ENCODE measurements around the gene ZAP70.

Gene ZAP70

DNA sequence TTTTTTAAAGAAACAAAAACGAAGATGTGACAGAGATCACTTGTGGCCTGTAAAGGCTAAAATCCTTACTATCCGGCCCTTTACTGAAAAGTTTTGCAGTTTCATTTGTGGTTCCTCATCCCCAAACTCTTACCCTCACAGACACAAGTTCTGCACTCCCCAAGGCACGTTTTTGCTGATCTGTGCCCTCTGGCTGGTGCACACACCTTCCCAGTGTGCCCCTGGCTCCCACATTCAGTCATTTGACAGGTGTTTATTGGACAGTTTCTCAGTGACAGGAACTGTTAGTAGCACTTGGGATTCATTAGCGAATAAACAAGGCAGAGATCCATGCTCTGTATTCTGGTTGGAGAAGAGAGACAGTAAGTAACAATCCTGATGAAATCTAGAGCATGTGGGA, 22.8 kb downstream of the ZAP70 start:
- DNase-seq: no peak

DNA sequence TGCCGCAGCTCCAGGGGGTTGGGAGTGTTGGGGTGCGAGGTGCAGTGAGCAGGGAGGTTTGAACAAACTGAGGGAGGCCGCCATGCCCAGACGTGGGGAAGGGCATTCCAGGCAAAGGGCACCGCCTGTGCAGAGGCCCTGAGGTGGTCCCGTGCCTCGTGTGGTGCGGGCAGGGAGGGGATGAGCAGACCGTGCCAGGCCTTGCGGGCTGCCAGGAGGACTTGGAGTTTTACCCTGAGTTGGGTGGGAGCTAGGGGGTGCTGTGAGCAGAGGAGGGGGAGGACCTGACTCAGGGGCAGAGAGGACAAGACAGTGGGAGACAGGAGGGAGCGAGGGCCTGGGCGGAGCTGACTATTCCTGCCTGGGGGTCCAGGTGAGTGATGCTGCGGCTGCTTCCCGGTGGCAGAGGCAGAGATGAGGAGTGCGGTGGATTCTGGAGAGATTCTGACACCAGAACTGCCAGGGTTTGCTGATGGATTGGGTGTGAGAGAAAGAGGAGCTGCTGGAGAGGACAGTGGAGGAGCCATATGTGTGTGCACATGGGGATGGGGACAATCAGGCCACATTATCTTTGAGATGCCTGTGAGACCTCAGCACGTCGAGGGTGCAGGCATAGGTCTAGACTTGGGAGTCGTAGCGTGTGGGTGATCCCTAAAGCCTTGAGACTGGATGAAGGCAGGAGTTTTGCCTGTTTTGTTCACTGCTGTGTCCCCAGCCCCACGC, 23.4 kb downstream of the ZAP70 start:
- no peak for DNase-seq

DNA sequence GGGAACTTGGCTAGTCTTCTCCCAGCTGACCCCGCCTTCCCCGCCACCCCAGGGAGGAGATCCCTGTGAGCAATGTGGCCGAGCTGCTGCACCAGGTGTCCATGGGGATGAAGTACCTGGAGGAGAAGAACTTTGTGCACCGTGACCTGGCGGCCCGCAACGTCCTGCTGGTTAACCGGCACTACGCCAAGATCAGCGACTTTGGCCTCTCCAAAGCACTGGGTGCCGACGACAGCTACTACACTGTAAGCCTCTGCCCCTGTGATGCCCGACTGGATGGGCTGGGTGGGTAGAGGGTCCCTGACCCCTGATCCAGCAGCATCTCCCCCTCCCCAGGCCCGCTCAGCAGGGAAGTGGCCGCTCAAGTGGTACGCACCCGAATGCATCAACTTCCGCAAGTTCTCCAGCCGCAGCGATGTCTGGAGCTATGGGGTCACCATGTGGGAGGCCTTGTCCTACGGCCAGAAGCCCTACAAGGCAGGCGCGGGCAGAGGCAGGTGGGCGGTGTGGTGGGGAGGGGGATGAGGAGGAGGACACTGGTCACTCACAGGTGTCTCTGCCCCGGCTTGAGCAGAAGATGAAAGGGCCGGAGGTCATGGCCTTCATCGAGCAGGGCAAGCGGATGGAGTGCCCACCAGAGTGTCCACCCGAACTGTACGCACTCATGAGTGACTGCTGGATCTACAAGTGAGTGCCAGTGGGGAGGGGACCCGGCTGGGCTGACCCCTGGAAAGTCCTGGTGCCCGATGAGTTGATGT, 24.2 kb downstream of the ZAP70 start:
- no peak for DNase-seq

DNA sequence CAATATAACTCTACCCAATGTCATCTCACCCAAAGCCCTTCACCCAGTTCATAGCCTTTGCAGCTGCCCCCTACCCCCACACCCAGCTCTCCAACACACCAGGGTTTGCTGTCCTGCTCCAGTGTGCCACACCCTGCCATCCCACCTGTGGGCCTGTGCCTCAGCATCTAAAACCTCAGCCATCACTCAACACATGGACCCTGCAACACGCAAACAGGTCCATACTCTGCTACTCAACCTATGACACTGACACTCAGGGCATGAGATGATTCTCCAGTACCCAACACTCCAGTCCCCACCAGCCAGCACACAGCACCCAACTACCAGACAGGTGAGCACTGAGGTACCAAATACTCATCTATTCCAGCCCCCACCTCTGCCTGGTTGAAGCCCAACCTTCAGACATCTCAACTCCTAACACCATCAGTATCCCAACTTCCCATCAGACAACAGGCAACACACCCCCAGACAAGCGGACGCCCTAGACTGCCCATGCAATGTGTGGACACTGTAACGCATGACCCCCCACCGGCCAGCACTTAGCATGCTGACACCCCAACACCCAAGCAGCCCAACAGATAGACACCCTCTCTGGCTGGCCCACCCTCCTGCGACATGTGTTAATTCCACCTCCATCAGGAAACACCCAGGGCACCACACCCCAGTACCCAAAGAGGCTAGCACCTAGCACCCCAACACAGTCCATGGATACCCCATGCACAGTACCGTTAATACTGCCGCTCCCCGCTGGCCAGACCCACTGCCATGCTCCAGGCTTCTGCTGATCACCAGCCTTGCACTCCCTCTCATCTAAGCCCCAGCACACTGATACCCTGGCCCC, 25.0 kb downstream of the ZAP70 start:
- no peak for DNase-seq

DNA sequence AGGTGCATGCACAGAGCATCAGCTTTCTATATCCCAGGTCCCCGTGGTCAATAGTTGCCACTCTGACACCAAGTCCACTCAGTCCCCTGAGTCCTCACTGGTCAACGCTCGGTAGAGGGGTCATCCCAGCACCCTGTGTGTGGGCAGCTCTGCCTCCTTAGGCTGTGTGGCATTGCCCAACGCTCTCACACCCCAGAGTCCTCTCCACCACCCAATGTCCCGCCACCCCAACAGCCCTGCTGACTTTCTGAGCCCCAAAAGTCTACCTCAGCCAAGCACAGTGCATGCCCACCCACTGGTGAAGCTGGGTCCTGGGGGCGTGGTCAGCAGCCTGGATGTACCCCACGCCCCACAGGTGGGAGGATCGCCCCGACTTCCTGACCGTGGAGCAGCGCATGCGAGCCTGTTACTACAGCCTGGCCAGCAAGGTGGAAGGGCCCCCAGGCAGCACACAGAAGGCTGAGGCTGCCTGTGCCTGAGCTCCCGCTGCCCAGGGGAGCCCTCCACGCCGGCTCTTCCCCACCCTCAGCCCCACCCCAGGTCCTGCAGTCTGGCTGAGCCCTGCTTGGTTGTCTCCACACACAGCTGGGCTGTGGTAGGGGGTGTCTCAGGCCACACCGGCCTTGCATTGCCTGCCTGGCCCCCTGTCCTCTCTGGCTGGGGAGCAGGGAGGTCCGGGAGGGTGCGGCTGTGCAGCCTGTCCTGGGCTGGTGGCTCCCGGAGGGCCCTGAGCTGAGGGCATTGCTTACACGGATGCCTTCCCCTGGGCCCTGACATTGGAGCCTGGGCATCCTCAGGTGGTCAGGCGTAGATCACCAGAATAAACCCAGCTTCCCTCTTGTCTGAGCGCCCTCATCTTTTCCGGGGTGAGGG, 25.9 kb downstream of the ZAP70 start:
- DNase-seq: no peak

DNA sequence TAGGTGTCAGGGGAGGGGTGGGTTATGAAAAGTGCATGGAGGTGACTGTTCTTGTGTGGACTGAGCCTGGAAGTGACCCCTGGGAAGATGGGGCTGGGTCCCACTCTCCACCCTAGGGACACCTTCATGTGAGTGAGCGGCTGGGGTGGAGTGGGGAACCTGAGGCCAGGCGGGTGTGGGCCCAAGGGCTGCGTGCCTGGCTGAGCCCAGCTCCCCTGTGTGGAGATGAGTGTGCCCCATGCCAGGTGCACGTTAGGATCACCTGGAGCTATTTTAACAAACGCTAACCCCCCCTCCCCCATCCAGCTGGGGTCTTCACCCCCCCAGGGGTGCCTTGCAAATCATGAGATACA, 26.5 kb downstream of the ZAP70 start:
- DNase-seq: no peak

- peak; percentile 75 for DNase-seq
Observed at GRCh38 chr2:97740590-97741182, 27.3 kb downstream of the ZAP70 start.

DNA sequence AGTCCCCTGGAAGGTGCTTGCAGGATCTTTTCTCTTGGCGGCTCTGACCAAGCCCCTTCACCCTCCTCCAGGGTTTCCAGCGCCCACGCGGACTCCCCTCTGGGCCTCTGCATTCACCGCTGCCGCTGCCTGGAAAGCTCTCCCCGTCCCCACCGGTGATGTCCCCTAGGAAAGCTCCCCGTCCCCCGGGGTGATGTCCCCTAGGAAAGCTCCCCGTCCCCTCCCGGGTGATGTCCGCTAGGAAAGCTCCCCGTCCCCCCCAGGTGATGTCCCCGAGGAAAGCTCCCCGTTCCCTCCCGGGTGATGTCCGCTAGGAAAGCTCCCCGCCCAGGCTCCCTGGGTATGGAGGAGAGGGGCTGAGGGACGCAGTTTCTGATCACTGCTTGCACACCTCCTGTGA, 27.9 kb downstream of the ZAP70 start:
- DNase-seq: no peak

DNA sequence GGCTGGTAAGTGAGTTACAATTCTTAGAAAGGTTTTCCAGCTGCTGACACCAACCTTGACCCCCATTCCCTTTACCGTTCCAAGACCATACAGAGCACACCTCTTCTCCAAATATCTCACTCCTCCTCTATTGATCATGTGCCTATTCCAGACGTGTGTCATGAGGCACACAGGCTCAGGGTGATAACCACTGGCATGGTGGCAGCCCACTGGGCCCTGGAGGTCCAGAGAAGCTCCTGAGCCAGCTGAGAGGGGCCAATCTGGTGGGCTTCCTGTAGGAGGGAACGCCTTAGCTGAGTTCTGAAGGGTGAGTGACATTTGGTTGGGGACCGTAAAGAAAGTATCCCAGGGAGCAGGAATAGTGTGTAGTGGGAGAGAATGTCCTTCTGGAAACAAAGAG, 28.3 kb downstream of the ZAP70 start:
- DNase-seq: no peak

DNA sequence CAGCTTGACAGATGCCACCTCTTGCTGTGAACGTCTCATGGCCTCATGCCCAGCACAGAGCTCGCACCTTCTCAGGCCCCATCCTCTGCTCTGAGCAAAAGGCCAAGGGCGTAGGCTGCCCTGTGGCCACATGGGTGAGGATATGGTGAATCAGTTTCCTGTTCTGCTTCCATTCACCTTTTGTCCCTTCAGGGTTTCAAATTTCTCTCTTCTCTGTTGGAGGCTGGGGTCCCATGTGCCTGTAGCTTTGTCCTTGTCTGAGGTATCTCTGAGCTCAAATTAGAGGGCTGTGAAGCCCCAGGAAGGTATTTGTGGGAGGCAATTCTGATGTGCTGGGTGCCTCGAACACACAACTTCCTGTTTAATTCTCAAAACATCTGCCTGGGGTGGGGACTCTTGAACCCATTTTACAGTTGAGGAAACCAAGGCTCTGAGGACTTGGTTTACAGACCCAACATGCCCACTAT, 29.0 kb downstream of the ZAP70 start:
- DNase-seq: no peak

GRCh38 chr2:97743913-97744312, 30.5 kb downstream of the ZAP70 start:
- DNase-seq: no peak

DNA sequence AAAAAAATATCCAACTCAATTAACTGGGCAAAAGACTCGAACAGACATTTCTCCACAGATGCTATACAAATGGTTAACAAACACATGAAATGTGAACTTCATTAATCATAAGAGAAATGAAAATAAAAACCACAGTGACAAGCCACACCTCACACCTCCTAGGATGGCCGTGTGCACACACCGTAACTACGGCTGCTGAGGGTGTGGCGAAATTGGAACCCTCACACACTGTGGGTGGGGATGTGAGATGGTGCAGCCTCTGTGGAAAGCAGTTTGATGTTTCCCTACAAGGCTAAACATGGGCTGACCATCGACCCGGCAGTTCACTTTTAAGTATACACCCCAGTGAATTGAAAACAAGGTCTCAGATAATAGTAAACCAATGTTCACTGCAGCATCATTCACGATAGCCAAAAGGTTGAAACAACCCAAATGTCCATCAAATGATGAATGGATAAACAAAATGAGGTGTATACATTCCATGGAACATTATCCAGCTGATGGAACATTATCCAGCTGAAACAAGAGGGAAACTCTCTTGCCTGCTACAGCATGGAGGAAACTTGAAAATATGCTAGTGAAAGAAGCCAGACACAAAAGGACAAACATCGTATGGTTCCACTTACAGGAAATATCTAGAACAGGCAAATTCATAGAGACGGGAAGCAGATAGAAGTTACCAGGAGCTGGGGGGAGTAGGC, 32.2 kb downstream of the ZAP70 start:
- no peak for DNase-seq

- peak; percentile 74 for DNase-seq
Observed at GRCh38 chr2:97747285-97747684, 33.9 kb downstream of the ZAP70 start.

GRCh38 chr2:97747716-97748115, 34.3 kb downstream of the ZAP70 start:
- no peak for DNase-seq

- DNase-seq: no peak
Observed at GRCh38 chr2:97749581-97749980, 36.2 kb downstream of the ZAP70 start.

DNA sequence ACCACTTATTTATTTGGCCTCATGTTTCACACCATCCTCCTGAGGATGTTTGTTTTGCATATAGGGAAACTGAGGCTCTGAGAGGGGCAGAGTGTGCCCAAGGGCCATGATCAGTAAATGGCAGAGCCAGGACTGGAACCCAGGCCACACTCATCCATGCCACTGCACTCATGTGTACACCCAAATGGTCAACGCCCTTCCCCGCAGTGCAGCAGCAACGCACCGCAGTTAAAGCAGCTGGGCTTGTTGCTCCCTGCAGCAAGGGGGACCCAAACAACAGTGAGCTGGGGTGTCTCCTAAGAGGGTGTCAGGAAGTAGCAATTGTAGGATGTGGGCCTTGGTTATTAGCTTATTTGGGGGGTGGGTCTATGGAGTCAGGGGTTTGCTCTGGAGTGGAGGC, 36.6 kb downstream of the ZAP70 start:
- DNase-seq: no peak

- no peak for DNase-seq
Observed at GRCh38 chr2:97751752-97752151, 38.4 kb downstream of the ZAP70 start.

- DNase-seq: no peak
Observed at GRCh38 chr2:97752342-97753334, 39.3 kb downstream of the ZAP70 start.

DNA sequence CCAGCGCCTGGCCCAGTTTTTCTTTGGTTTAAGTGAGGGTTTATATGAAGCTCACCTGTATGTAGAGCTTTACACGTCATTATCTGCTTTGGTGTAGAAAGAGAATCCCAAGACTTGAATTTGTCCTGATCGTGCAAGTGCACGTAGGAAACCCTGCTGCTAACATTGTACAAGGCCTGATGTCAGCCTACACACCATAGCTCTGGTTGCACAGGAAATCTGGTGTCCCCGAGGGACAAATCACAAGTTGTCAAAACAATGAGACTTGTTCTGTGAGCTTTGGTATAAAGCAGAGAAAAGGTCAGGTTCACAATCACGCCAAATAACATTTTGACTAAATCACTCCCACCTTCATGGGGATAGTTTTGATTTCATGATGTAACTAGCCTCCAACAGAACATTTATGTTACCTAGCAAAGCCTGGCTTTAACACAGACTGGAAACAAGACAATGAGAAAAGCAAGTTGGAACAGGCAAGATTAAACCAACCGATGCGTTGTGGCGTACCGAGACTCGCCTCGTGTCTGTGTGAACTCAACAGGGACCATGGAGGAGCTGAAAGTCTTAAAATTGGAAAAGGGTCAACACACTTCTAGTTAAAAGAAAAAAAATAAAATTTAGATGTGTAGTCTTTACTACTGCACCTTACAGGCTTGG, 41.4 kb downstream of the ZAP70 start:
- DNase-seq: no peak

GRCh38 chr2:97755491-97755890, 42.1 kb downstream of the ZAP70 start:
- DNase-seq: no peak
